HEK293 (cell line): ENCODE data around the gene ATRNL1.

Experiments used
- CTCF ChIA-PET: fragments of 350-600 bp; formaldehyde crosslinking; extraction: SDS; loops from one replicate; lab custom pipeline; 2021; ENCODE audit warnings: antibody characterized with exemption; lab: Yijun Ruan, JAX
- POLR2A ChIA-PET: fragments of 300-600 bp; formaldehyde crosslinking; extraction: SDS; loops from one replicate; lab custom pipeline; 2020; ENCODE audit warnings: antibody characterized with exemption, inconsistent platforms; lab: Yijun Ruan, JAX
- H3K27ac ChIP-seq: fragments of 200-500 bp; sonication (Bioruptor generic); 2 replicates; pipeline ENCODE4 v1.5.1; 2014; ENCODE audit warnings: low read depth, low read length, control low read depth, inconsistent platforms; ENCODE audit errors: extremely low read depth
- H3K36me3 ChIP-seq, 2 experiments: fragments of 200-500 bp in 1 of 2; sonication (Bioruptor generic) in 1 of 2; 1 replicate in 1 of 2; 2 replicates in 1 of 2; pipeline ENCODE4 v1.5.1; 2014 to 2017; ENCODE audit warnings: inconsistent platforms in 2 of 2, low read length in 2 of 2; ENCODE audit not compliant: control insufficient read depth in 2 of 2, insufficient read depth in 1 of 2
- H3K4me1 ChIP-seq: fragments of 200-500 bp; sonication (Bioruptor generic); 2 replicates; pipeline ENCODE4 v1.5.1; 2014; ENCODE audit warnings: mild to moderate bottlenecking, low read length, inconsistent platforms; ENCODE audit not compliant: control insufficient read depth, insufficient read depth
- H3K4me3 ChIP-seq: 2 replicates; pipeline ENCODE4 v1.5.1; 2011; ENCODE audit warnings: low read depth, mild to moderate bottlenecking, control low read depth, low read length, moderate library complexity
- H3K9me3 ChIP-seq: fragments of 200-500 bp; sonication (Bioruptor generic); 2 replicates; pipeline ENCODE4 v1.5.1; 2014; ENCODE audit warnings: low read depth, low read length, inconsistent platforms; ENCODE audit not compliant: control insufficient read depth, insufficient read depth
- AEBP2 ChIP-seq: fragments of 450-650 bp; formaldehyde crosslinking; IDR thresholded peaks from 2 replicates; pipeline ENCODE4 v1.5.1; 2016; ENCODE audit warnings: missing biosample characterization, missing genetic modification characterization, borderline replicate concordance
- HOXD13 ChIP-seq: sonication (generic); formaldehyde crosslinking; IDR thresholded peaks from 2 replicates; pipeline ENCODE4 v1.8.0; 2022; ENCODE audit warnings: missing genetic modification reagents, borderline replicate concordance
- KLF1 ChIP-seq: fragments of 450-650 bp; formaldehyde crosslinking; IDR thresholded peaks from 2 replicates; pipeline ENCODE4 v1.5.1; 2016; ENCODE audit warnings: missing biosample characterization, missing genetic modification characterization
- OSR2 ChIP-seq: fragments of 450-650 bp; formaldehyde crosslinking; IDR thresholded peaks from 2 replicates; pipeline ENCODE4 v1.5.1; 2016; ENCODE audit warnings: missing biosample characterization, missing genetic modification characterization
- PRDM10 ChIP-seq: fragments of 450-650 bp; formaldehyde crosslinking; IDR thresholded peaks from 2 replicates; pipeline ENCODE4 v1.5.1; 2016; ENCODE audit warnings: missing biosample characterization, missing genetic modification characterization
- ZBTB21 ChIP-seq: fragments of 450-650 bp; formaldehyde crosslinking; IDR thresholded peaks from 2 replicates; pipeline ENCODE4 v1.5.1; 2017; ENCODE audit warnings: missing biosample characterization, missing genetic modification characterization
- ZBTB44 ChIP-seq: fragments of 450-650 bp; IDR thresholded peaks from 2 replicates; pipeline ENCODE4 v1.5.1; 2018; ENCODE audit warnings: missing biosample characterization, mild to moderate bottlenecking, missing genetic modification characterization
- ZBTB6 ChIP-seq: fragments of 450-650 bp; formaldehyde crosslinking; IDR thresholded peaks from 2 replicates; pipeline ENCODE4 v1.5.1; 2017; ENCODE audit warnings: missing biosample characterization, missing genetic modification characterization
- ZNF121 ChIP-seq: fragments of 450-650 bp; formaldehyde crosslinking; IDR thresholded peaks from 2 replicates; pipeline ENCODE4 v1.5.1; 2016; ENCODE audit warnings: missing biosample characterization, missing genetic modification characterization
- ZNF157 ChIP-seq: fragments of 450-650 bp; formaldehyde crosslinking; IDR thresholded peaks from 2 replicates; pipeline ENCODE4 v1.5.1; 2016; ENCODE audit warnings: missing biosample characterization, missing genetic modification characterization
- ZNF169 ChIP-seq: fragments of 450-650 bp; formaldehyde crosslinking; IDR thresholded peaks from 2 replicates; pipeline ENCODE4 v1.5.1; 2016; ENCODE audit warnings: missing biosample characterization, missing genetic modification characterization
- ZNF184 ChIP-seq: fragments of 450-650 bp; IDR thresholded peaks from 2 replicates; pipeline ENCODE4 v1.5.1; 2018; ENCODE audit warnings: missing biosample characterization, mild to moderate bottlenecking, missing genetic modification characterization
- ZNF362 ChIP-seq: fragments of 450-650 bp; formaldehyde crosslinking; IDR thresholded peaks from 2 replicates; pipeline ENCODE4 v1.5.1; 2016; ENCODE audit warnings: missing biosample characterization, missing genetic modification characterization
- ZNF391 ChIP-seq: fragments of 450-650 bp; formaldehyde crosslinking; IDR thresholded peaks from 2 replicates; pipeline ENCODE4 v1.5.1; 2016; ENCODE audit warnings: low read depth, missing biosample characterization, missing genetic modification characterization, borderline replicate concordance
- ZNF426 ChIP-seq: fragments of 450-650 bp; formaldehyde crosslinking; IDR thresholded peaks from 2 replicates; pipeline ENCODE4 v1.5.1; 2017; ENCODE audit warnings: missing biosample characterization, missing genetic modification characterization, mild to moderate bottlenecking, inconsistent platforms, moderate library complexity
- ZNF560 ChIP-seq: fragments of 450-650 bp; formaldehyde crosslinking; IDR thresholded peaks from 2 replicates; pipeline ENCODE4 v1.5.1; 2017; ENCODE audit warnings: missing biosample characterization, missing genetic modification characterization, borderline replicate concordance
- ZNF571 ChIP-seq: fragments of 450-650 bp; formaldehyde crosslinking; IDR thresholded peaks from 2 replicates; pipeline ENCODE4 v1.5.0; 2017; ENCODE audit warnings: missing biosample characterization, missing genetic modification characterization
- ZNF610 ChIP-seq: fragments of 450-650 bp; formaldehyde crosslinking; IDR thresholded peaks from 2 replicates; pipeline ENCODE4 v1.5.1; 2016; ENCODE audit warnings: missing biosample characterization, missing genetic modification characterization, borderline replicate concordance
- ZNF645 ChIP-seq: fragments of 450-650 bp; formaldehyde crosslinking; IDR thresholded peaks from 2 replicates; pipeline ENCODE4; 2016; ENCODE audit warnings: missing biosample characterization, missing genetic modification characterization
- ZNF677 ChIP-seq: fragments of 450-650 bp; IDR thresholded peaks from 2 replicates; pipeline ENCODE4 v1.5.0; 2018; ENCODE audit warnings: missing biosample characterization, mild to moderate bottlenecking, missing genetic modification characterization, moderate library complexity
- ZNF776 ChIP-seq: fragments of 450-650 bp; formaldehyde crosslinking; IDR thresholded peaks from 2 replicates; pipeline ENCODE4 v1.5.0; 2017; ENCODE audit warnings: missing biosample characterization, missing genetic modification characterization, borderline replicate concordance
- ZNF777 ChIP-seq: fragments of 450-650 bp; formaldehyde crosslinking; IDR thresholded peaks from 2 replicates; pipeline ENCODE4 v1.5.1; 2017; ENCODE audit warnings: missing biosample characterization, missing genetic modification characterization, borderline replicate concordance
- ZSCAN5A ChIP-seq: fragments of 450-650 bp; formaldehyde crosslinking; IDR thresholded peaks from 2 replicates; pipeline ENCODE4 v1.5.1; 2016; ENCODE audit warnings: missing biosample characterization, missing genetic modification characterization
- ZXDB ChIP-seq: fragments of 450-650 bp; formaldehyde crosslinking; IDR thresholded peaks from 2 replicates; pipeline ENCODE4 v1.5.1; 2016; ENCODE audit warnings: missing biosample characterization, missing genetic modification characterization

Gene ATRNL1

GRCh38 chr10:115649217-115649616 lies 556.1 kb downstream of the ATRNL1 start:
- CTCF ChIA-PET = no interaction called here
- TF ChIP-seq ZNF610 (tag by site-specific recombination) (no peak), ZNF121 (no peak), ZNF391 (no peak), AEBP2 (tag by site-specific recombination) (no peak), PRDM10 (tag by site-specific recombination) (no peak), ZNF560 (no peak), ZBTB44 (tag by site-specific recombination) (no peak), ZNF169 (no peak), ZNF426 (tag by site-specific recombination) (no peak), ZXDB (no peak), OSR2 (tag by site-specific recombination) (no peak), ZNF362 (no peak), ZNF571 (tag by site-specific recombination) (no peak), ZBTB21 (tag by site-specific recombination) (no peak), ZBTB6 (tag by site-specific recombination) (no peak), ZNF184 (tag by site-specific recombination) (no peak)

GRCh38 chr10:115653473-115653872 lies 560.3 kb downstream of the ATRNL1 start:
- Histone ChIP-seq H3K4me3 (no peak overlapping the region), H3K36me3 (no peaks in the 10 kb centered on the region), H3K9me3 (no peaks in the 10 kb centered on the region), H3K4me1 (peaks cover 2% of the 10 kb centered on the region; the same call in 1 of the 2 replicates), H3K27ac (no peak overlapping the region)
- ChIA-PET POLR2A (no interaction called here), CTCF (no interaction called here)
- TF ChIP-seq ZNF645 (tag by site-specific recombination) (no peak), KLF1 (no peak), ZSCAN5A (tag by site-specific recombination) (no peak), ZNF157 (tag by site-specific recombination) (no peak), HOXD13 (no peak), ZNF677 (no peak), OSR2 (tag by site-specific recombination) (no peak), ZNF777 (no peak), ZNF776 (tag by site-specific recombination) (no peak)

More at GRCh38 chr10:115649217-115649616, 556.1 kb downstream of the ATRNL1 start:
- Histone ChIP-seq H3K9me3 (no peaks in the 10 kb centered on the region), H3K36me3 (no peaks in the 10 kb centered on the region), H3K27ac (no peak overlapping the region), H3K4me3 (no peak overlapping the region), H3K4me1 (peaks cover 2% of the 10 kb centered on the region; the same call in 1 of the 2 replicates)
- POLR2A ChIA-PET = no interaction called here
